ENCODE measurements around the gene QSOX1.
A peak's percentile ranks its signal among the peaks of the same experiment; 100 is the strongest.

The QSOX1 gene

DNA sequence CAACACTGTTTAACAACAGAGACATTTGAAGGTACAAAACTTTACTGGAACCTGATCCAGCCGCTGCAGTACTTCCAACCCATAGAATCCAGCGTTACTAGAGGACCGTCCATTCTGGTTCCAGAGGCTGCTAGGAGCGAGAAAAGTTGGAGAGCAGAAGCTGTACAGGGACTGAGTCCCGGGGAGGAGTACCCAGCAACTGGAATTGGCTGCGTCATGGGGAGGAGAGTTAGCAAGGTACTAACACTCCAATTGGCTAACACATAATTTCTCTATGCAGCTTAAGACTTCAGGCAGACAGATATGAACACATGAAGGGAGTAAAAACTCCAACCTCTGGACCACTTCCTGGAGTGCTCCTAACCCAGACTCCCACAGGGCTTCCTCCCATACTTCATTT, 2.1 kb upstream of the QSOX1 start:
- no peak for DNase-seq

GRCh38 chr1:180153032-180153431, 1.6 kb upstream of the QSOX1 start:
- no peak for DNase-seq

DNA sequence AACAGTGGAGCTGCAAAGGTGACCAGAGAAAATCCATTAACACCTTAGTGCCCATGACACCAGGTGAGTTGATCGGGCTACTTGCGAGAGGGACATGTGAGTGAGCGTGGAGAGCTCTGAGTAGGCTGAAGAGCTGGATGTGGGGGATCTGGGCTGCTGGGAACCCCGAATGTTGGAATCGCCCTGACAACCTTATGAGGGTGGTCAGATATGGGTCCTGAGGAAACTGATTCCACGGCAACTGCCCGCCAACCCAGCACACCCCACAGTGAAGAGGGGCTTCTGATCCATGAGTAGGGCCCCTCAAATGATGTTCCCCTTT, 705 bp upstream of the QSOX1 start:
- DNase-seq, result no peak

DNA sequence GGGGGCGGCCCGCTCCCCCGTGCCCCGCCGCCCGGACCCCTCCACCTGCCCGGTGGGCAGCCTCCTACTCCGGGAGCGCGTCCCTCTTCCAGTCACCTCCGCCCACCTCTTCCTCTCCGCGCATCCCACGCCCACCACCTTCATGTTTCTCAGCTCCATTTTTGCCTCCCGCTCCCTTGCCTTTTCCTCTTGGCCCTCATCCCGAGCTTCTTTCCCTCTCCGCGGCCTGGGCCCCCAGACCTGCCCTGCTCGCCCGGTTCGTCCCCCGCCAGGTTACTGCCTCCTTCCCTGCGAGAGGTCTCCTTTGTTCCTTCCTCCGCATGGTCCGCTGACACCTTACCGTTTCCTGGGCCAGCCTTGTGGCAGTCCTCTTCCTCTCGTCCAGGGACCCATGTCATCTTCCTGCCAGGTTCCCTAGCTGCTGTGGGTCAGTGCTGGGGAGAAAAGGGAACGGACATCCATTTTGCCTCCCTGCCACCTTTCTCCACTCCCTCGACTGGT, 563 bp downstream of the QSOX1 start:
- DNase-seq, result no peak

GRCh38 chr1:180156201-180156600, 1.5 kb downstream of the QSOX1 start:
- peak; percentile 93 for DNase-seq

GRCh38 chr1:180156631-180157091, 2.0 kb downstream of the QSOX1 start:
- DNase-seq, result peak; percentile 42

DNA sequence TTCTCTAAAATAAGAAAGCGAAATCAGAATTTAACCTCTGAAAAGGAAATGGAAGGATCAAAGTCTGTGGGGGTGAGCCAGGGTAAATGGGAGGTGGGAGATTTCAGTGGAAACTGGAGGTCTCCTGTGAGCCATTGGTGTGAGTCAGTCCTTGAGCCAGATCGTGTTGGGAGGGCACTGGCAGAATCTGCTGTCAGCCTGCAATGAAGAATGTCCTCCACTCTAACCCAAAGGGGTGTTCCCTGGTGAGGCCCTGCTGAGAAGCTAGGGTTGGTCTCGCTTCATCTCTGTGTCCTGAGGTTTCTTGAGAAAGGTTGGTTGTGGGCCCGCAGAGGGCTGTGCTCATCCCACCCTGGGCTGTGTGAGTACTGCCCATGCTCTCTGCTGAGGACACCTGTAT, 2.4 kb downstream of the QSOX1 start:
- no peak for DNase-seq

- DNase-seq, result no peak
These were observed 2.9 kb downstream of the QSOX1 start for GRCh38 chr1:180157576-180158057.

DNA sequence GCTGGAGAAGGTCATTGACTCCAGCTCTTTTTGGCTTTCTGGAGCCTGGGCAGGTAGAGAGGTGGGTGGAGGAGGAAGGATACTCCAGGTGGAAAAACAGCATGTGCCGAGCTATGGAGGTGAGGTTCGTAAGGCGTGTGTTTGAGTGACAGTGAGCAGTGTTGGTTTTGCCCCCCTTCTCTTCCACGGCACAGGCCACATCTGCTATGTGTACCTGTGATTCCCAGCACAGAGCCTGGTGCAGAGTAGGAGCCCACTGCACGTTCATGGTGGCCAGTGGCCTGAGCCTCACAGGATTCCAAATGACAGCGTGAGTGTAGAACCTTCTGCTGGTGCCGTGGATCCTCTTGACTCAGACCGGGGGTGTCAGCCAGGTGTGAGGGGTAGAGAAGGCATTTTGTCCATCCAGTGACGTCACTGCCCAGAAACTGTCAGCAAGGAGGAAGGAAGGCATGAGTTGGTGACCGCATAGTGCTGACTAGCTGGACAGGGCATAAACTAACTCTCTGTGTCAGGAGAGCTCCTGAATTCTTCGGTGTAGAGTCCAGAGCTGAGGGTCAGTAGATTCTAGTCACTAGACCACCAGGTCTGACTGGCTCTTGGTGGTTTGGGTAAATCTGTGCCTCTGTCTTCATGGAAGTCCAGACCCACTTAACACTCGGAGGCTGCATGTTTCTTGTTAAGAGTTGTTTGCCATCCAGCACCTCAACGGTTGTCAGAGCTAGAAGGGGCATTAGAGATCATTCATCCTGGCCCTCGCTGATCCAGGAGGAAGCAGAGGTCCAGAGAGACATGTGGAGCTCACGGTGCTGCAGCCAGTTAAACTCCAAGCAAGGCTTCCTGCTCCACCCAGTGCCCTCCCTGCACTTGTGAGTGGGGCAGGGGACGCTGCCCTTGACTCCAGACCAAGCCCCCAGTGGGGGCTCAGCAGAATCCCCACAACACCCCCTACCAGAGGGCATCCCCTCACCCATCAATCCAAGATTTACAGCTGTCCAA, 3.8 kb downstream of the QSOX1 start:
- DNase-seq, result no peak

- DNase-seq, result peak; percentile 91
These were observed 5.7 kb downstream of the QSOX1 start for GRCh38 chr1:180160357-180160756.

DNA sequence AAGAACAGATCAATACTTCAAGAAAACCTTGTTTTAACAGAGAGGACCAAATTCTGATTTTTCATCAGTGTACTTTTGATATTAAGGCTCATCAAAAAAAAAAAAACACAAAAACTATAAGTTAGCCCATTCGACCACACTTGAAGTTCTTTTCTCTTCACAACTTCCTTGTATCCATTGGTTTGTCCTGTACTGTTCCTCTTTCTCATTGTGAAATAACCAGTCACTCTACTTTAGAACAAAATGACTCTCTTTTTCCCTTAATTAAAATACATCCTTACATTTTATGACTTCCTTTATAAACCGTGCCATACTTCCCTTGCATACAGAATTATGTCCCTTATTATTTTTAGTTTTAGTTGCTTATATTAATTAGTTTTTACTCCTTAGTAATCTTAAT, 8.4 kb downstream of the QSOX1 start:
- DNase-seq, result peak; percentile 82

DNA sequence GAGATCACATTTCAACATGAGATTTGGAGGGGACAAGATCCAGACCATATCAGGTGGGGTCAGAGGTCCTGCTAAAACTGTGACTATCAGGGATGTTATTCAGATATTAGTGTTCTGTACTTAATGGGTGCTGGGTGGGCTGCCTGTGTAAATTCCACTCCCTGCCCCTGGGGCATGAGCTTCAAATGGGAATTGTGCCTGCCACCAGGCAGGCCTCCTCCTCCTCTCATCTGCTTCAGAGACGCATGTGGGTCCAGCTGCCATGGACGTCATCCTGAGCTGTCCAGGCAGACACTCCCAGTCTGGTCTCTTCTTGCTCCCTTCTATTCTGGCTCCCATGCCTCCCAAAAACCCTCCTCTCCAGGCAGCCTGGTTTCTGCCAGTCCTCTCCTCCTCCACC, 10.4 kb downstream of the QSOX1 start:
- DNase-seq, result no peak

GRCh38 chr1:180165509-180166435, 11.1 kb downstream of the QSOX1 start:
- DNase-seq, result no peak

DNA sequence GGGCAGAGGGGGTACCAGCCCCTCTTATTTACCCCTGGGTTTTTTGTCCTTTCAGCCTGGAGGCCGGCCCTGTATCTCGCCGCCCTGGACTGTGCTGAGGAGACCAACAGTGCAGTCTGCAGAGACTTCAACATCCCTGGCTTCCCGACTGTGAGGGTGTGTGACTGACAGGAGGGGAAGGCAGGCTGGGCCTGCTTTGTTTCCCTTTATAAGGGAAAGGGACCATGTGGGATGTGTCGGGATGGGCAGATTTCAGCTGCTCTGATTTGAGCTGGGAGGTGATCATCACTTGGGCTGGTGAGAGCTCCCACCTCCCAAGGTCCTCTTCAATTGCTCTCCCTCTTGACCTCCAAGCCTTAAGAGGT, 11.7 kb downstream of the QSOX1 start:
- DNase-seq, result no peak

DNA sequence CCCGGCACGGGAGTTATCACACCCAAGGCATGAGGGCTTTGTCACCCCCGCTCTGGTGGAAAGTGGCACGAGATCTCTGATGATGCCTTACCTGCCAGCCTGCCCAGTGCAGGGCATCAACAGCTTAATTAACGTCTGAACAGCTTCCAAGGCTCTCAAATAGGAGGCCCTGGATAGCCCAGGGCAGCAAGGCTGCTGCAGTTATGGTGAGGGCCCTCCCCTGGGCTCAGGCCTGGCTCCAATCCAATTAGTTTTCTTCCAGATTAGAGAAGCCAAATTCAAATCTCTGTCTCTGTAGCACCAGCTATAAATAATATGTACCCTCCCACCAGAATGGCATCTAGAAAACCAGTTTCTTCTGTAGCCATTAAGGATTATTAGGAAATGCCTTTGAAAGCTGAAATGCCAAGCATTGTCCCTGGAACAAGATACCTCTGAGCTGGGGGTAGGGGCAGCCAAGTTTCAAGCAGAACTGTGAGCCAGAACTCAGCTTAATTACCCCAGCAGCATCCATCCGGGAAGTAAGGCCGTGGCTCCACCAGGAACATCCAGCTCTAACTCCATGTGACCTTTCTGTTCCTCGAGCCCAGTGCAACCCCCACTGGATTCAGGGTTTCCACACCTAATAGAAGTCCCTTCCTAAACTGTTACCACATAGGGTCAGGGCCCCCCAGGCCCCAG, 12.5 kb downstream of the QSOX1 start:
- no peak for DNase-seq

GRCh38 chr1:180167721-180168467, 13.2 kb downstream of the QSOX1 start:
- no peak for DNase-seq

- DNase-seq, result peak; percentile 27
These were observed 14.3 kb downstream of the QSOX1 start for GRCh38 chr1:180168786-180169639.

- no peak for DNase-seq
These were observed 15.0 kb downstream of the QSOX1 start for GRCh38 chr1:180169640-180170195.

DNA sequence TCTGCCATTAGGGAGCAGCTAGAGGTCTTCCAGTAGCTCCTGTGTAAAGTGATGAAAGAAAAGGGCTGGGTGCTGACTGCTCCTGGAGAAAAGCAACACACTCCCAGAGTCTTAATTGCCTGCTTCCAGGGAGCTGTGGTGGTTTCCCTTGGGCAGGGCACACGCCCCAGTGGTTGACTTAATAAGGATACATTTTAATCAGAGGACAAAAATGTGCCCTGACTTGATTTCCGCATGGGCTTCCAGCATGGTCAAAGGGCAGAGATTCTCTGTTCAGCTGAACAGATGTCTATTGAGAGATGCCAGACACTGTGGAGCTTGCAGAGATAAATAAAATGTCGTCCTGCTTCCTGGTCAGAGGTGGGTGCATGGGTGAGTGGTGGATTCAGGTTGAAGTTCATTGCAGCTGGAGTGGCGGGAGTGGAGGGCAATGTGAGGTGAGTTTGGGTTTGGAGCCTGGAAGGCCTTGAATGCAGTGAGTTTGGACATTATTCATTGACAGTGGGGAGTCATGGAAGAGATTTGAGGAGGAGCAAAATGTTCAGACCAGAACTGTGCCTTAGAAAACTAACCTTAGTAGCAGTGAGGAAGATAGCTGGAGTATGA, 16.0 kb downstream of the QSOX1 start:
- no peak for DNase-seq

- DNase-seq, result no peak
These were observed 17.0 kb downstream of the QSOX1 start for GRCh38 chr1:180171691-180172090.

Measured in MV-4-11 (cell line).